HepG2 (cell line): ENCODE data around the gene PRKCE. TPM values are rescaled to one million over a fixed set of nuclear protein-coding genes. Genes with fewer than 3 reads are reported as not detected.

Source experiments
- BRCA1 ChIP-seq: sonication (generic); formaldehyde crosslinking; IDR thresholded peaks from 2 replicates; pipeline ENCODE4 v1.4.0; 2020; ENCODE audit warnings: missing genetic modification reagents
- ELF1 ChIP-seq: sonication (generic); formaldehyde crosslinking; IDR thresholded peaks from 2 replicates; pipeline ENCODE4 v1.4.0; 2020; ENCODE audit warnings: missing genetic modification reagents
- PHB2 ChIP-seq: fragments of 450-650 bp; IDR thresholded peaks from 2 replicates; pipeline ENCODE4 v1.6.1; 2018; ENCODE audit not compliant: partially characterized antibody
- PHF21A ChIP-seq: sonication (generic); formaldehyde crosslinking; IDR thresholded peaks from 2 replicates; pipeline ENCODE4 v1.5.0; 2020; ENCODE audit warnings: mild to moderate bottlenecking, missing genetic modification reagents
- YEATS4 ChIP-seq: sonication (generic); formaldehyde crosslinking; IDR thresholded peaks from 2 replicates; pipeline ENCODE4 v1.4.0; 2020; ENCODE audit warnings: missing genetic modification reagents, borderline replicate concordance
- ZBTB38 ChIP-seq: sonication (generic); formaldehyde crosslinking; IDR thresholded peaks from 2 replicates; pipeline ENCODE4 v1.5.1; 2020; ENCODE audit warnings: mild to moderate bottlenecking, missing genetic modification reagents
- ZNF550 ChIP-seq: sonication (generic); formaldehyde crosslinking; IDR thresholded peaks from 2 replicates; pipeline ENCODE4 v1.4.0; 2020; ENCODE audit warnings: mild to moderate bottlenecking, missing genetic modification reagents, borderline replicate concordance
- ZNF788 ChIP-seq: sonication (generic); formaldehyde crosslinking; IDR thresholded peaks from 2 replicates; pipeline ENCODE4 v1.5.0; 2020; ENCODE audit warnings: mild to moderate bottlenecking, missing genetic modification reagents, borderline replicate concordance
- ZNF790 ChIP-seq: sonication (generic); formaldehyde crosslinking; IDR thresholded peaks from 2 replicates; pipeline ENCODE4 v1.8.0; 2022; ENCODE audit warnings: missing genetic modification reagents, mild to moderate bottlenecking, borderline replicate concordance
- polyA plus RNA-seq, 8 experiments: library from polyadenylated mRNA; depleted of rRNA in 3 of 8; stranded (reverse) in 7 of 8; unstranded in 1 of 8; fragments of >200 nt; fragmentation: Illumina TruSeq in 4 of 8; extraction: Trizol in 4 of 8; gene quantifications; 2 replicates each; pipeline versions ENCODE4 v1.2.1 to v1.2.3, GENCODE V29; 2011 to 2016; ENCODE audit warnings: low read depth in 4 of 8, missing spikeins in 1 of 8, mixed read lengths in 1 of 8; ENCODE audit not compliant: insufficient read depth in 1 of 8
- total RNA-seq, 5 experiments: library from RNA; depleted of rRNA; stranded (reverse); fragments of >200 nt; fragmentation: Illumina TruSeq; extraction: Trizol; gene quantifications; 2 replicates each; pipeline ENCODE4 v1.2.3, GENCODE V29; 2016; ENCODE audit warnings: low read depth in 1 of 5
- TF ChIP-seq, protein P1 (sequence below): IDR thresholded peaks from 2 replicates; pipeline ENCODE4 v1.4.0; 2020; ENCODE audit warnings: mild to moderate bottlenecking, missing genetic modification reagents
- TF ChIP-seq, protein P2 (sequence below): sonication (generic); formaldehyde crosslinking; IDR thresholded peaks from 2 replicates; pipeline ENCODE4 v1.4.0; 2020; ENCODE audit warnings: missing genetic modification reagents, borderline replicate concordance
- TF ChIP-seq, protein P3 (sequence below): sonication (generic); formaldehyde crosslinking; IDR thresholded peaks from 2 replicates; pipeline ENCODE4 v1.4.0; 2020; ENCODE audit warnings: missing genetic modification reagents, borderline replicate concordance
- TF ChIP-seq, protein P4 (sequence below): sonication (generic); formaldehyde crosslinking; IDR thresholded peaks from 2 replicates; pipeline ENCODE4 v1.4.0; 2020; ENCODE audit warnings: missing genetic modification reagents
- TF ChIP-seq, protein P5 (sequence below): sonication (generic); formaldehyde crosslinking; IDR thresholded peaks from 2 replicates; pipeline ENCODE4 v1.4.0; 2020; ENCODE audit warnings: mild to moderate bottlenecking, missing genetic modification reagents

Gene PRKCE
- total and polyA plus RNA-seq, 2 of the 13 experiments (the other 11 are each of a cell fraction or from before 2014, with no cell fraction given): 1.0 to 3.9 TPM

DNA sequence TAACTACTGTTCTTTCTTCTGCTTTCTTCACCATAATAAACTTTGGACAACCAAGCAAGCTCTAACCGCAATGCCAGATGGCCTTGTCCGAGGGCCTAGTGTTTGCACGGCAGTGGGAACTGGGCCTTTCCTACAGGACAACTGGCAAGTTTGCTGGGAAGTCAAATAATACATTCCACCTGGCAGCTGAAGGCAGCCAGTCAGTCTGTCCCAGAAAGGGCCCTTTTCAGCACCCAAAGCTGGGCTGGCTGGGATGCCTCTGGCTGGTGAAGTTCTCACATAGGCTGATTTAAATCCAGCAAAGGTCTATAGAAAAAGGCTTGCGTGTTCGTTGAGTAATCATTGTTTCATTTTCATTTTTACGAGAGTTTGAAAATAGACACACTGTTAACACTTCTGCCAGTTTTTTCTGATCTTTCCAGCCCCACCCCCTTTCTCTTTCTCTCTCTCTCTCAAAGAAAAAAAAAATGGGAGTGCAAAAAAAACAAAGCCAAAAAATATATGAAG, 535.7 kb downstream of the PRKCE start (continued):
- TF ChIP-seq, protein P1, sequence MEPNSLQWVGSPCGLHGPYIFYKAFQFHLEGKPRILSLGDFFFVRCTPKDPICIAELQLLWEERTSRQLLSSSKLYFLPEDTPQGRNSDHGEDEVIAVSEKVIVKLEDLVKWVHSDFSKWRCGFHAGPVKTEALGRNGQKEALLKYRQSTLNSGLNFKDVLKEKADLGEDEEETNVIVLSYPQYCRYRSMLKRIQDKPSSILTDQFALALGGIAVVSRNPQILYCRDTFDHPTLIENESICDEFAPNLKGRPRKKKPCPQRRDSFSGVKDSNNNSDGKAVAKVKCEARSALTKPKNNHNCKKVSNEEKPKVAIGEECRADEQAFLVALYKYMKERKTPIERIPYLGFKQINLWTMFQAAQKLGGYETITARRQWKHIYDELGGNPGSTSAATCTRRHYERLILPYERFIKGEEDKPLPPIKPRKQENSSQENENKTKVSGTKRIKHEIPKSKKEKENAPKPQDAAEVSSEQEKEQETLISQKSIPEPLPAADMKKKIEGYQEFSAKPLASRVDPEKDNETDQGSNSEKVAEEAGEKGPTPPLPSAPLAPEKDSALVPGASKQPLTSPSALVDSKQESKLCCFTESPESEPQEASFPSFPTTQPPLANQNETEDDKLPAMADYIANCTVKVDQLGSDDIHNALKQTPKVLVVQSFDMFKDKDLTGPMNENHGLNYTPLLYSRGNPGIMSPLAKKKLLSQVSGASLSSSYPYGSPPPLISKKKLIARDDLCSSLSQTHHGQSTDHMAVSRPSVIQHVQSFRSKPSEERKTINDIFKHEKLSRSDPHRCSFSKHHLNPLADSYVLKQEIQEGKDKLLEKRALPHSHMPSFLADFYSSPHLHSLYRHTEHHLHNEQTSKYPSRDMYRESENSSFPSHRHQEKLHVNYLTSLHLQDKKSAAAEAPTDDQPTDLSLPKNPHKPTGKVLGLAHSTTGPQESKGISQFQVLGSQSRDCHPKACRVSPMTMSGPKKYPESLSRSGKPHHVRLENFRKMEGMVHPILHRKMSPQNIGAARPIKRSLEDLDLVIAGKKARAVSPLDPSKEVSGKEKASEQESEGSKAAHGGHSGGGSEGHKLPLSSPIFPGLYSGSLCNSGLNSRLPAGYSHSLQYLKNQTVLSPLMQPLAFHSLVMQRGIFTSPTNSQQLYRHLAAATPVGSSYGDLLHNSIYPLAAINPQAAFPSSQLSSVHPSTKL: no peak; the same call in 1 of the 2 replicates
- no peak for TF ChIP-seq ZNF790 (CRISPR knock-in tag)
- TF ChIP-seq, protein P2, sequence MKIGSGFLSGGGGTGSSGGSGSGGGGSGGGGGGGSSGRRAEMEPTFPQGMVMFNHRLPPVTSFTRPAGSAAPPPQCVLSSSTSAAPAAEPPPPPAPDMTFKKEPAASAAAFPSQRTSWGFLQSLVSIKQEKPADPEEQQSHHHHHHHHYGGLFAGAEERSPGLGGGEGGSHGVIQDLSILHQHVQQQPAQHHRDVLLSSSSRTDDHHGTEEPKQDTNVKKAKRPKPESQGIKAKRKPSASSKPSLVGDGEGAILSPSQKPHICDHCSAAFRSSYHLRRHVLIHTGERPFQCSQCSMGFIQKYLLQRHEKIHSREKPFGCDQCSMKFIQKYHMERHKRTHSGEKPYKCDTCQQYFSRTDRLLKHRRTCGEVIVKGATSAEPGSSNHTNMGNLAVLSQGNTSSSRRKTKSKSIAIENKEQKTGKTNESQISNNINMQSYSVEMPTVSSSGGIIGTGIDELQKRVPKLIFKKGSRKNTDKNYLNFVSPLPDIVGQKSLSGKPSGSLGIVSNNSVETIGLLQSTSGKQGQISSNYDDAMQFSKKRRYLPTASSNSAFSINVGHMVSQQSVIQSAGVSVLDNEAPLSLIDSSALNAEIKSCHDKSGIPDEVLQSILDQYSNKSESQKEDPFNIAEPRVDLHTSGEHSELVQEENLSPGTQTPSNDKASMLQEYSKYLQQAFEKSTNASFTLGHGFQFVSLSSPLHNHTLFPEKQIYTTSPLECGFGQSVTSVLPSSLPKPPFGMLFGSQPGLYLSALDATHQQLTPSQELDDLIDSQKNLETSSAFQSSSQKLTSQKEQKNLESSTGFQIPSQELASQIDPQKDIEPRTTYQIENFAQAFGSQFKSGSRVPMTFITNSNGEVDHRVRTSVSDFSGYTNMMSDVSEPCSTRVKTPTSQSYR: no peak
- TF ChIP-seq ZNF550 (CRISPR knock-in tag): no peak
- TF ChIP-seq PHB2: no peak
- TF ChIP-seq BRCA1 (CRISPR knock-in tag): no peak
- TF ChIP-seq, protein P3, sequence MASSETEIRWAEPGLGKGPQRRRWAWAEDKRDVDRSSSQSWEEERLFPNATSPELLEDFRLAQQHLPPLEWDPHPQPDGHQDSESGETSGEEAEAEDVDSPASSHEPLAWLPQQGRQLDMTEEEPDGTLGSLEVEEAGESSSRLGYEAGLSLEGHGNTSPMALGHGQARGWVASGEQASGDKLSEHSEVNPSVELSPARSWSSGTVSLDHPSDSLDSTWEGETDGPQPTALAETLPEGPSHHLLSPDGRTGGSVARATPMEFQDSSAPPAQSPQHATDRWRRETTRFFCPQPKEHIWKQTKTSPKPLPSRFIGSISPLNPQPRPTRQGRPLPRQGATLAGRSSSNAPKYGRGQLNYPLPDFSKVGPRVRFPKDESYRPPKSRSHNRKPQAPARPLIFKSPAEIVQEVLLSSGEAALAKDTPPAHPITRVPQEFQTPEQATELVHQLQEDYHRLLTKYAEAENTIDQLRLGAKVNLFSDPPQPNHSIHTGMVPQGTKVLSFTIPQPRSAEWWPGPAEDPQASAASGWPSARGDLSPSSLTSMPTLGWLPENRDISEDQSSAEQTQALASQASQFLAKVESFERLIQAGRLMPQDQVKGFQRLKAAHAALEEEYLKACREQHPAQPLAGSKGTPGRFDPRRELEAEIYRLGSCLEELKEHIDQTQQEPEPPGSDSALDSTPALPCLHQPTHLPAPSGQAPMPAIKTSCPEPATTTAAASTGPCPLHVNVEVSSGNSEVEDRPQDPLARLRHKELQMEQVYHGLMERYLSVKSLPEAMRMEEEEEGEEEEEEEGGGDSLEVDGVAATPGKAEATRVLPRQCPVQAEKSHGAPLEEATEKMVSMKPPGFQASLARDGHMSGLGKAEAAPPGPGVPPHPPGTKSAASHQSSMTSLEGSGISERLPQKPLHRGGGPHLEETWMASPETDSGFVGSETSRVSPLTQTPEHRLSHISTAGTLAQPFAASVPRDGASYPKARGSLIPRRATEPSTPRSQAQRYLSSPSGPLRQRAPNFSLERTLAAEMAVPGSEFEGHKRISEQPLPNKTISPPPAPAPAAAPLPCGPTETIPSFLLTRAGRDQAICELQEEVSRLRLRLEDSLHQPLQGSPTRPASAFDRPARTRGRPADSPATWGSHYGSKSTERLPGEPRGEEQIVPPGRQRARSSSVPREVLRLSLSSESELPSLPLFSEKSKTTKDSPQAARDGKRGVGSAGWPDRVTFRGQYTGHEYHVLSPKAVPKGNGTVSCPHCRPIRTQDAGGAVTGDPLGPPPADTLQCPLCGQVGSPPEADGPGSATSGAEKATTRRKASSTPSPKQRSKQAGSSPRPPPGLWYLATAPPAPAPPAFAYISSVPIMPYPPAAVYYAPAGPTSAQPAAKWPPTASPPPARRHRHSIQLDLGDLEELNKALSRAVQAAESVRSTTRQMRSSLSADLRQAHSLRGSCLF (CRISPR knock-in tag): no peak
- TF ChIP-seq, protein P4, sequence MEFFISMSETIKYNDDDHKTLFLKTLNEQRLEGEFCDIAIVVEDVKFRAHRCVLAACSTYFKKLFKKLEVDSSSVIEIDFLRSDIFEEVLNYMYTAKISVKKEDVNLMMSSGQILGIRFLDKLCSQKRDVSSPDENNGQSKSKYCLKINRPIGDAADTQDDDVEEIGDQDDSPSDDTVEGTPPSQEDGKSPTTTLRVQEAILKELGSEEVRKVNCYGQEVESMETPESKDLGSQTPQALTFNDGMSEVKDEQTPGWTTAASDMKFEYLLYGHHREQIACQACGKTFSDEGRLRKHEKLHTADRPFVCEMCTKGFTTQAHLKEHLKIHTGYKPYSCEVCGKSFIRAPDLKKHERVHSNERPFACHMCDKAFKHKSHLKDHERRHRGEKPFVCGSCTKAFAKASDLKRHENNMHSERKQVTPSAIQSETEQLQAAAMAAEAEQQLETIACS (CRISPR knock-in tag): no peak
- TF ChIP-seq PHF21A (CRISPR knock-in tag): peak; percentile 73; the same call in 1 of the 2 replicates
- no peak for TF ChIP-seq ZBTB38 (CRISPR knock-in tag)
- TF ChIP-seq, protein P5, sequence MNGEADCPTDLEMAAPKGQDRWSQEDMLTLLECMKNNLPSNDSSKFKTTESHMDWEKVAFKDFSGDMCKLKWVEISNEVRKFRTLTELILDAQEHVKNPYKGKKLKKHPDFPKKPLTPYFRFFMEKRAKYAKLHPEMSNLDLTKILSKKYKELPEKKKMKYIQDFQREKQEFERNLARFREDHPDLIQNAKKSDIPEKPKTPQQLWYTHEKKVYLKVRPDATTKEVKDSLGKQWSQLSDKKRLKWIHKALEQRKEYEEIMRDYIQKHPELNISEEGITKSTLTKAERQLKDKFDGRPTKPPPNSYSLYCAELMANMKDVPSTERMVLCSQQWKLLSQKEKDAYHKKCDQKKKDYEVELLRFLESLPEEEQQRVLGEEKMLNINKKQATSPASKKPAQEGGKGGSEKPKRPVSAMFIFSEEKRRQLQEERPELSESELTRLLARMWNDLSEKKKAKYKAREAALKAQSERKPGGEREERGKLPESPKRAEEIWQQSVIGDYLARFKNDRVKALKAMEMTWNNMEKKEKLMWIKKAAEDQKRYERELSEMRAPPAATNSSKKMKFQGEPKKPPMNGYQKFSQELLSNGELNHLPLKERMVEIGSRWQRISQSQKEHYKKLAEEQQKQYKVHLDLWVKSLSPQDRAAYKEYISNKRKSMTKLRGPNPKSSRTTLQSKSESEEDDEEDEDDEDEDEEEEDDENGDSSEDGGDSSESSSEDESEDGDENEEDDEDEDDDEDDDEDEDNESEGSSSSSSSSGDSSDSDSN: peak; percentile 90
- no peak for TF ChIP-seq ZNF788
- TF ChIP-seq ELF1 (CRISPR knock-in tag): no peak
- no peak for TF ChIP-seq YEATS4 (CRISPR knock-in tag)
